ENCODE data around the gene IDH3A. TPM values are rescaled to one million over a fixed set of nuclear protein-coding genes. Genes with fewer than 3 reads are reported as not detected.

IDH3A gene
- total RNA-seq, 1 experiment from 2014 or later, result 40.2 TPM

DNA sequence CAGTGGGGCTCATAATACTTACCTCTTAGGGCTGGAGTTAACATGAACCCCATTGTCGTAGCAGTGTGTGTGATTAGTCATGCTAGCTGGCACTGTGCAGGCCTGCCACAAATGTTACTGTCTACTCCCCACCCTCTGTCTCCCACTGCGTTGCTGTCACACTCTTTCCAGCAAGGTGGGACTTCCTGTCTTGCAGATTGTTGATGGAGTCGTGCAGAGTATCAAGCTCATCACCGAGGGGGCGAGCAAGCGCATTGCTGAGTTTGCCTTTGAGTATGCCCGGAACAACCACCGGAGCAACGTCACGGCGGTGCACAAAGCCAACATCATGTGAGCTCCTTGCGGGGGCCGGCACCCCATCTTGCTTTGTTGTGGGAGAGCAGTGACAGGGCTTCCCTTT lies 12.9 kb downstream of the IDH3A start:
- no peak overlapping the region for H3K9ac ChIP-seq (ENCODE audit: extremely low read depth, insufficient read length, low read length)
- no CpG with 5 or more reads among the region's 13 CpGs for WGBS (ENCODE audit: extremely low coverage, insufficient read length, low lambda C conversion rate)

More for the DNA sequence above, 12.9 kb downstream of the IDH3A start:
- Histone ChIP-seq H3T11ph (ENCODE audit: low read length) (no peak overlapping the region), H3K4ac (ENCODE audit: low read depth, low read length) (no peak overlapping the region), H2BK120ac (ENCODE audit: low read depth, low read length, poor library complexity, severe bottlenecking) (no peak overlapping the region), H3K4me1 (ENCODE audit: insufficient read depth, low read length) (no peaks in the 10 kb centered on the region), H4K91ac (ENCODE audit: insufficient read length, low read depth, low read length) (no peak overlapping the region), H3K27ac (ENCODE audit: insufficient read length, low read depth, low read length) (no peak overlapping the region), H3K56ac (ENCODE audit: insufficient read length, low read depth, low read length) (no peak overlapping the region), H2AFZ (ENCODE audit: low read length) (no peak overlapping the region), H2BK15ac (ENCODE audit: low read depth, low read length) (no peak overlapping the region), H3K79me2 (ENCODE audit: insufficient read depth, low read length) (no peaks in the 10 kb centered on the region), H2BK5ac (ENCODE audit: insufficient read length, low read length) (no peak overlapping the region), H4K20me1 (ENCODE audit: control insufficient read depth, insufficient read depth, insufficient read length) (no peaks in the 10 kb centered on the region), H2AK5ac (ENCODE audit: insufficient read length, low read length) (no peak overlapping the region), H3K79me1 (ENCODE audit: insufficient read depth, low read depth, low read length, poor library complexity, severe bottlenecking) (no peaks in the 10 kb centered on the region), H3K18ac (ENCODE audit: insufficient read length, low read depth, low read length) (no peak overlapping the region), H3K23ac (ENCODE audit: insufficient read length, low read depth, low read length) (no peak overlapping the region), H4K5ac (ENCODE audit: insufficient read length, low read depth, low read length) (no peak overlapping the region), H3K9me3 (ENCODE audit: control insufficient read depth, low read depth, low read length) (no peaks in the 10 kb centered on the region), H3K14ac (ENCODE audit: insufficient read depth, low read length) (no peak overlapping the region), H3K4me2 (ENCODE audit: insufficient read depth, insufficient read length, low read length) (no peak overlapping the region), H3K27me3 (ENCODE audit: insufficient read depth, low read length) (no peaks in the 10 kb centered on the region), H4K8ac (replicated peaks; ENCODE audit: insufficient read length, low read depth, low read length) (no peak overlapping the region), H2BK20ac (ENCODE audit: low read depth, low read length, poor library complexity, severe bottlenecking) (no peak overlapping the region), H3K23me2 (ENCODE audit: insufficient read length, low read depth, low read length, poor library complexity, severe bottlenecking) (no peaks in the 10 kb centered on the region), H2BK12ac (ENCODE audit: insufficient read length, low read depth, low read length) (no peak overlapping the region)
- no peaks in the 10 kb centered on the region for H3K9me3 Mint-ChIP-seq
- H3K36me3 Mint-ChIP-seq (ENCODE audit: insufficient read depth in 1 of 3, low read depth in 3 of 3), result peaks cover 4 to 54% (median 21%) of the 10 kb centered on the region in 3 experiments; a peak in 6 of 7 replicates
- H3K4me3 Mint-ChIP-seq, result no peak overlapping the region
- peaks cover 10 to 11% of the 10 kb centered on the region in 2 experiments for H3K4me1 Mint-ChIP-seq
- H3K27me3 Mint-ChIP-seq (ENCODE audit: low read depth), result no peaks in the 10 kb centered on the region
- TF ChIP-seq, protein P1, sequence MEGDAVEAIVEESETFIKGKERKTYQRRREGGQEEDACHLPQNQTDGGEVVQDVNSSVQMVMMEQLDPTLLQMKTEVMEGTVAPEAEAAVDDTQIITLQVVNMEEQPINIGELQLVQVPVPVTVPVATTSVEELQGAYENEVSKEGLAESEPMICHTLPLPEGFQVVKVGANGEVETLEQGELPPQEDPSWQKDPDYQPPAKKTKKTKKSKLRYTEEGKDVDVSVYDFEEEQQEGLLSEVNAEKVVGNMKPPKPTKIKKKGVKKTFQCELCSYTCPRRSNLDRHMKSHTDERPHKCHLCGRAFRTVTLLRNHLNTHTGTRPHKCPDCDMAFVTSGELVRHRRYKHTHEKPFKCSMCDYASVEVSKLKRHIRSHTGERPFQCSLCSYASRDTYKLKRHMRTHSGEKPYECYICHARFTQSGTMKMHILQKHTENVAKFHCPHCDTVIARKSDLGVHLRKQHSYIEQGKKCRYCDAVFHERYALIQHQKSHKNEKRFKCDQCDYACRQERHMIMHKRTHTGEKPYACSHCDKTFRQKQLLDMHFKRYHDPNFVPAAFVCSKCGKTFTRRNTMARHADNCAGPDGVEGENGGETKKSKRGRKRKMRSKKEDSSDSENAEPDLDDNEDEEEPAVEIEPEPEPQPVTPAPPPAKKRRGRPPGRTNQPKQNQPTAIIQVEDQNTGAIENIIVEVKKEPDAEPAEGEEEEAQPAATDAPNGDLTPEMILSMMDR (conservative IDR thresholded peaks at IDR 0.05), result no peak
- no peak for DNase-seq
- H3K27ac Mint-ChIP-seq, result peak overlapping the region in 1 of 3 experiments; percentile 84; a peak in 1 of 7 replicates
